ENCODE results near the gene VAV3. TPM values are rescaled to one million over a fixed set of nuclear protein-coding genes. Genes with fewer than 3 reads are reported as not detected.
A peak's percentile ranks its signal among the peaks of the same experiment; 100 is the strongest.
"Not testable (repeated sequence)": the region's sequence is repeated elsewhere in the genome, so short reads cannot be mapped to it uniquely, and the experiment has no call there.

Gene VAV3
- total RNA-seq, 2 donors from 2014 or later, result 18.4 to 21.4 TPM

- ATAC-seq, result no peak
- H3K27ac ChIP-seq, result no peak overlapping the region
- no peaks in the 10 kb centered on the region for H3K9me3 ChIP-seq
- WGBS, 2 donors, result 22 to 41% methylated on average over 1 of the region's 1 CpG
- H3K4me3 ChIP-seq, result no peak overlapping the region
- DNase-seq, result no peak
- TF ChIP-seq POLR2A (IDR thresholded peaks at IDR 0.05), result no peak
- TF ChIP-seq CTCF (IDR thresholded peaks at IDR 0.05), result no peak
- H3K27me3 ChIP-seq, result no peaks in the 10 kb centered on the region
- intact Hi-C loops (cut with DNase I), result no loop called here
- peaks cover 6% of the 10 kb centered on the region for H3K4me1 ChIP-seq
- no peaks in the 10 kb centered on the region for H3K36me3 ChIP-seq (replicated peaks in 1 of 2; ENCODE audit: insufficient read depth in 1 of 2, low read depth in 2 of 2)
These were observed 312.0 kb downstream of the VAV3 start for GRCh38 chr1:107653005-107653404.

- H3K4me1 ChIP-seq; ATAC-seq; H3K4me3 ChIP-seq; H3K27ac ChIP-seq; DNase-seq; intact Hi-C loops (cut with DNase I); H3K27me3 ChIP-seq; H3K9me3 ChIP-seq; H3K36me3 ChIP-seq (replicated peaks in 1 of 2; ENCODE audit: insufficient read depth in 1 of 2, low read depth in 2 of 2): not testable (repeated sequence)
- WGBS, 2 donors, result 74 to 78% methylated on average over 2 of the region's 2 CpGs
These were observed 314.2 kb downstream of the VAV3 start for GRCh38 chr1:107650825-107651224.

- H3K27me3 ChIP-seq, result no peaks in the 10 kb centered on the region
- H3K36me3 ChIP-seq (replicated peaks in 1 of 2; ENCODE audit: insufficient read depth in 1 of 2, low read depth in 2 of 2), result no peaks in the 10 kb centered on the region
- no peak overlapping the region for H3K4me3 ChIP-seq
- H3K4me1 ChIP-seq, result peaks cover 10% of the 10 kb centered on the region
- intact Hi-C loops (cut with DNase I), result no loop called here
- ATAC-seq, result no peak
- TF ChIP-seq CTCF (IDR thresholded peaks at IDR 0.05), result no peak
- no peak for TF ChIP-seq POLR2A (IDR thresholded peaks at IDR 0.05)
- H3K27ac ChIP-seq, result peak overlapping the region in 1 of 4 donors; percentile 20
- 49 to 56% methylated on average over 3 of the region's 3 CpGs for WGBS, 2 donors
- no peak for DNase-seq
- no peaks in the 10 kb centered on the region for H3K9me3 ChIP-seq
These were observed 316.0 kb downstream of the VAV3 start for GRCh38 chr1:107649023-107649422.

- ATAC-seq (no peak), DNase-seq (no peak)
- H3K36me3 ChIP-seq (replicated peaks in 1 of 2; ENCODE audit: insufficient read depth in 1 of 2, low read depth in 2 of 2), result no peaks in the 10 kb centered on the region
- peaks cover 12% of the 10 kb centered on the region for H3K4me1 ChIP-seq
- no peak overlapping the region for H3K27ac ChIP-seq
- no peaks in the 10 kb centered on the region for H3K9me3 ChIP-seq
- TF ChIP-seq CTCF (IDR thresholded peaks at IDR 0.05), result no peak
- TF ChIP-seq POLR2A (IDR thresholded peaks at IDR 0.05), result no peak
- no peak overlapping the region for H3K4me3 ChIP-seq
- intact Hi-C loops (cut with DNase I), result no loop called here
- H3K27me3 ChIP-seq, result no peaks in the 10 kb centered on the region
These were observed 316.9 kb downstream of the VAV3 start for GRCh38 chr1:107648071-107648470.

GRCh38 chr1:107647012-107647411 is 318.0 kb downstream of the VAV3 start:
- no peak overlapping the region for H3K27ac ChIP-seq
- H3K4me3 ChIP-seq, result no peak overlapping the region
- no peaks in the 10 kb centered on the region for H3K27me3 ChIP-seq
- DNase-seq (no peak), ATAC-seq (no peak)
- 39 to 42% methylated on average over 2 of the region's 2 CpGs for WGBS, 2 donors
- intact Hi-C loops (cut with DNase I), result no loop called here
- no peaks in the 10 kb centered on the region for H3K9me3 ChIP-seq
- peaks cover 23% of the 10 kb centered on the region for H3K4me1 ChIP-seq
- H3K36me3 ChIP-seq (replicated peaks in 1 of 2; ENCODE audit: insufficient read depth in 1 of 2, low read depth in 2 of 2), result no peaks in the 10 kb centered on the region
- TF ChIP-seq POLR2A (IDR thresholded peaks at IDR 0.05), result no peak
- no peak for TF ChIP-seq CTCF (IDR thresholded peaks at IDR 0.05)

Measured in body of pancreas (tissue), 4 donors.